ENCODE measurements around the gene NR6A1.

Gene NR6A1

DNA sequence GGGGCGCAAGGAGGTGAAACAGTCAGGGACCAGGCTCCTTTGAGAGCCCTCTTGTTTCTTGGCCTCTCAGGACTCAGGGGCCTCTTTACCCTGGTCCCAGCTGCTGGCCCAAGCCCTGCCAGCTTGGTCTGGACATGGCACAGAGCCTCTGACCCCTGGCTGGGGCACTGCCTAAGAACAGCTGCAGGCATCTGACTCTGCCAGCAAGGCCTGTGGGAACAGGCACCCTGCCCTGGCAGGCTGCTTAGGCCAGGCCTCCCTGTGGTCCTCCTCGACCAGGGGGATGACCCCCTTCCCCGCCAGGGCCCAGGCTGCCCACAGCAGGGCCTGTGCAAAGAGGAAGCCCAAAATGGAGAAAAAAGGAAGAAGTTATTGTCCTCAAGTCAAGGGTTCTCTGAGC lies 31.3 kb upstream of the NR6A1 start:
- TF ChIP-seq ZNF677 (tag by site-specific recombination; IDR thresholded peaks at IDR 0.05) (no peak), ZNF140 (tag by site-specific recombination; IDR thresholded peaks at IDR 0.05) (no peak), ZNF335 (tag by site-specific recombination; conservative IDR thresholded peaks at IDR 0.05) (peak; percentile 49), ZNF184 (tag by site-specific recombination; IDR thresholded peaks at IDR 0.05) (no peak), ZNF16 (tag by site-specific recombination; IDR thresholded peaks at IDR 0.05; ENCODE audit: low read depth) (no peak)
- TF ChIP-seq, protein P1, sequence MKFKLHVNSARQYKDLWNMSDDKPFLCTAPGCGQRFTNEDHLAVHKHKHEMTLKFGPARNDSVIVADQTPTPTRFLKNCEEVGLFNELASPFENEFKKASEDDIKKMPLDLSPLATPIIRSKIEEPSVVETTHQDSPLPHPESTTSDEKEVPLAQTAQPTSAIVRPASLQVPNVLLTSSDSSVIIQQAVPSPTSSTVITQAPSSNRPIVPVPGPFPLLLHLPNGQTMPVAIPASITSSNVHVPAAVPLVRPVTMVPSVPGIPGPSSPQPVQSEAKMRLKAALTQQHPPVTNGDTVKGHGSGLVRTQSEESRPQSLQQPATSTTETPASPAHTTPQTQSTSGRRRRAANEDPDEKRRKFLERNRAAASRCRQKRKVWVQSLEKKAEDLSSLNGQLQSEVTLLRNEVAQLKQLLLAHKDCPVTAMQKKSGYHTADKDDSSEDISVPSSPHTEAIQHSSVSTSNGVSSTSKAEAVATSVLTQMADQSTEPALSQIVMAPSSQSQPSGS (tag by site-specific recombination; IDR thresholded peaks at IDR 0.05; ENCODE audit: low read depth) = no peak
- TF ChIP-seq, protein P2, sequence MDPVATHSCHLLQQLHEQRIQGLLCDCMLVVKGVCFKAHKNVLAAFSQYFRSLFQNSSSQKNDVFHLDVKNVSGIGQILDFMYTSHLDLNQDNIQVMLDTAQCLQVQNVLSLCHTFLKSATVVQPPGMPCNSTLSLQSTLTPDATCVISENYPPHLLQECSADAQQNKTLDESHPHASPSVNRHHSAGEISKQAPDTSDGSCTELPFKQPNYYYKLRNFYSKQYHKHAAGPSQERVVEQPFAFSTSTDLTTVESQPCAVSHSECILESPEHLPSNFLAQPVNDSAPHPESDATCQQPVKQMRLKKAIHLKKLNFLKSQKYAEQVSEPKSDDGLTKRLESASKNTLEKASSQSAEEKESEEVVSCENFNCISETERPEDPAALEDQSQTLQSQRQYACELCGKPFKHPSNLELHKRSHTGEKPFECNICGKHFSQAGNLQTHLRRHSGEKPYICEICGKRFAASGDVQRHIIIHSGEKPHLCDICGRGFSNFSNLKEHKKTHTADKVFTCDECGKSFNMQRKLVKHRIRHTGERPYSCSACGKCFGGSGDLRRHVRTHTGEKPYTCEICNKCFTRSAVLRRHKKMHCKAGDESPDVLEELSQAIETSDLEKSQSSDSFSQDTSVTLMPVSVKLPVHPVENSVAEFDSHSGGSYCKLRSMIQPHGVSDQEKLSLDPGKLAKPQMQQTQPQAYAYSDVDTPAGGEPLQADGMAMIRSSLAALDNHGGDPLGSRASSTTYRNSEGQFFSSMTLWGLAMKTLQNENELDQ (tag by site-specific recombination; IDR thresholded peaks at IDR 0.05; ENCODE audit: low read depth) = no peak
- TF ChIP-seq, protein P3, sequence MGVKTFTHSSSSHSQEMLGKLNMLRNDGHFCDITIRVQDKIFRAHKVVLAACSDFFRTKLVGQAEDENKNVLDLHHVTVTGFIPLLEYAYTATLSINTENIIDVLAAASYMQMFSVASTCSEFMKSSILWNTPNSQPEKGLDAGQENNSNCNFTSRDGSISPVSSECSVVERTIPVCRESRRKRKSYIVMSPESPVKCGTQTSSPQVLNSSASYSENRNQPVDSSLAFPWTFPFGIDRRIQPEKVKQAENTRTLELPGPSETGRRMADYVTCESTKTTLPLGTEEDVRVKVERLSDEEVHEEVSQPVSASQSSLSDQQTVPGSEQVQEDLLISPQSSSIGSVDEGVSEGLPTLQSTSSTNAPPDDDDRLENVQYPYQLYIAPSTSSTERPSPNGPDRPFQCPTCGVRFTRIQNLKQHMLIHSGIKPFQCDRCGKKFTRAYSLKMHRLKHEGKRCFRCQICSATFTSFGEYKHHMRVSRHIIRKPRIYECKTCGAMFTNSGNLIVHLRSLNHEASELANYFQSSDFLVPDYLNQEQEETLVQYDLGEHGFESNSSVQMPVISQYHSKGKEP (tag by site-specific recombination; IDR thresholded peaks at IDR 0.05) = no peak
- no peak overlapping the region for H3K27ac ChIP-seq (ENCODE audit: extremely low read depth, low read depth, low read length)
- H3K4me1 ChIP-seq (ENCODE audit: control insufficient read depth, insufficient read depth, low read length) = no peaks in the 10 kb centered on the region
- ChIA-PET POLR2A (no interaction called here), CTCF (interaction anchor here (0.7 to 1.4 kb wide), 3 partner anchors 11 to 27 kb away, joined by 4 to 6 read pairs (median 5); no protein-coding TSS in a partner anchor)
- no peaks in the 10 kb centered on the region for H3K9me3 ChIP-seq (ENCODE audit: control insufficient read depth, insufficient read depth, low read depth, low read length)
- no peak overlapping the region for H3K4me3 ChIP-seq (ENCODE audit: low read depth, low read length)
- no peaks in the 10 kb centered on the region for H3K36me3 ChIP-seq (ENCODE audit: control insufficient read depth in 2 of 2, insufficient read depth in 1 of 2, low read length in 2 of 2)

GRCh38 chr9:124801356-124801755 lies 30.2 kb upstream of the NR6A1 start:
- POLR2A ChIA-PET = interaction anchor here (0.8 kb wide), 1 partner anchor 9 kb away, joined by 3 read pairs; no protein-coding TSS in a partner anchor

More at GRCh38 chr9:124801356-124801755, 30.2 kb upstream of the NR6A1 start:
- Histone ChIP-seq H3K9me3 (ENCODE audit: control insufficient read depth, insufficient read depth, low read depth, low read length) (no peaks in the 10 kb centered on the region), H3K27ac (ENCODE audit: extremely low read depth, low read depth, low read length) (no peak overlapping the region), H3K36me3 (ENCODE audit: control insufficient read depth in 2 of 2, insufficient read depth in 1 of 2, low read length in 2 of 2) (no peaks in the 10 kb centered on the region), H3K4me3 (ENCODE audit: low read depth, low read length) (no peak overlapping the region), H3K4me1 (ENCODE audit: control insufficient read depth, insufficient read depth, low read length) (no peaks in the 10 kb centered on the region)
- CTCF ChIA-PET = interaction anchor here (0.6 to 2.4 kb wide), 5 partner anchors 10 to 39 kb away, joined by 4 to 7 read pairs (median 5); no protein-coding TSS in a partner anchor
- TF ChIP-seq ZNF394 (tag by site-specific recombination; IDR thresholded peaks at IDR 0.05; ENCODE audit: borderline replicate concordance) = peak; percentile 68; the same call in 1 of the 2 replicates
- TF ChIP-seq ZNF157 (tag by site-specific recombination; IDR thresholded peaks at IDR 0.05) = no peak
- no peak for TF ChIP-seq HIC1 (tag by site-specific recombination; IDR thresholded peaks at IDR 0.05)
- TF ChIP-seq, protein P4, sequence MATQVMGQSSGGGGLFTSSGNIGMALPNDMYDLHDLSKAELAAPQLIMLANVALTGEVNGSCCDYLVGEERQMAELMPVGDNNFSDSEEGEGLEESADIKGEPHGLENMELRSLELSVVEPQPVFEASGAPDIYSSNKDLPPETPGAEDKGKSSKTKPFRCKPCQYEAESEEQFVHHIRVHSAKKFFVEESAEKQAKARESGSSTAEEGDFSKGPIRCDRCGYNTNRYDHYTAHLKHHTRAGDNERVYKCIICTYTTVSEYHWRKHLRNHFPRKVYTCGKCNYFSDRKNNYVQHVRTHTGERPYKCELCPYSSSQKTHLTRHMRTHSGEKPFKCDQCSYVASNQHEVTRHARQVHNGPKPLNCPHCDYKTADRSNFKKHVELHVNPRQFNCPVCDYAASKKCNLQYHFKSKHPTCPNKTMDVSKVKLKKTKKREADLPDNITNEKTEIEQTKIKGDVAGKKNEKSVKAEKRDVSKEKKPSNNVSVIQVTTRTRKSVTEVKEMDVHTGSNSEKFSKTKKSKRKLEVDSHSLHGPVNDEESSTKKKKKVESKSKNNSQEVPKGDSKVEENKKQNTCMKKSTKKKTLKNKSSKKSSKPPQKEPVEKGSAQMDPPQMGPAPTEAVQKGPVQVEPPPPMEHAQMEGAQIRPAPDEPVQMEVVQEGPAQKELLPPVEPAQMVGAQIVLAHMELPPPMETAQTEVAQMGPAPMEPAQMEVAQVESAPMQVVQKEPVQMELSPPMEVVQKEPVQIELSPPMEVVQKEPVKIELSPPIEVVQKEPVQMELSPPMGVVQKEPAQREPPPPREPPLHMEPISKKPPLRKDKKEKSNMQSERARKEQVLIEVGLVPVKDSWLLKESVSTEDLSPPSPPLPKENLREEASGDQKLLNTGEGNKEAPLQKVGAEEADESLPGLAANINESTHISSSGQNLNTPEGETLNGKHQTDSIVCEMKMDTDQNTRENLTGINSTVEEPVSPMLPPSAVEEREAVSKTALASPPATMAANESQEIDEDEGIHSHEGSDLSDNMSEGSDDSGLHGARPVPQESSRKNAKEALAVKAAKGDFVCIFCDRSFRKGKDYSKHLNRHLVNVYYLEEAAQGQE (tag by site-specific recombination; IDR thresholded peaks at IDR 0.05) = no peak
- no peak for TF ChIP-seq ZFP37 (tag by site-specific recombination; IDR thresholded peaks at IDR 0.05)

All from HEK293 (cell line).